ENCODE measurements around the gene VSTM2B. TPM values are rescaled to one million over a fixed set of nuclear protein-coding genes. Genes with fewer than 3 reads are reported as not detected.

Gene VSTM2B
- total RNA-seq, 1 donor from 2014 or later: 0.21 TPM

DNA sequence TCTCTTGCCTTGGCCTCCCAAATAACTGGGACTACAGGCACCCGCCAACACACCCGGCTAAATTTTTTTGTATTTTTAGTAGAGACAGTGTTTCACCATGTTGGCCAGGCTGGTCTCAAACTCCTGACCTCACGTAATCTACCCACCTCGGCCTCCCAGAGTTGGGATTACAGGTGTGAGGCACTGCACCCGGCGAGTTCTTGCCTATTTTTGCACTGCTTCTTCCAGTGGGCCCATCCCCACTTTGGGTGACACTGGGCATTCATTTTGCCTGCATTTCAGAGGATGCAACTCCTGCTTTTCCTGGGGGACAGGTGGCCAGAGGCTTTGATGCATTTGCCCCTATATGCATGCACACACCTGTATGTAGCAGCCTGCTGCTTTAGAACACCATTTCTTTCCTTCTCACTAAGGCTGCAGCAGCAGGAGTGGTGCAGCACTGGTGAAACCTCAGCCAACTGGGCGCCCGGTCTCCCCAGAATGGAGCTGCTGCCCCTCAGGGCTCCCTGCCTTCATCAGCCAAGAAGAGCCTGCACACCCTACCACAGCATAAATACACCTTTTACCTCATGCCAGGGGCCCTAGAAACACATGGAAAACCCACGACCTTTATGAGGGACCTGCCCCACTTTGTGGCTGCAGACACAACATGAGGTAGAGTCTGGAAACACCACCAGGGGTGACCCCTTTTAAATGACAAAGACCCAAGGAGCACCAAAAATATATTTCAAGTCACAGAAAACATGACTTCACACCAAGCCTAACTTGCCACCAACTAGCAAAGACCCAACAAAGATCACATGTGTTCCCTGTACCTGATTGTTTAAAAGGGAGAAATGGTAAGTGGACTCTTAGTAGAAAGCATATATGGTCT, 43.5 kb downstream of the VSTM2B start:
- Mint-ChIP-seq H3K27ac (ENCODE audit: unreplicated experiment) (no peak overlapping the region), H3K9me3 (no peaks in the 10 kb centered on the region), H3K36me3 (ENCODE audit: low read depth) (no peaks in the 10 kb centered on the region), H3K27me3 (ENCODE audit: low read depth) (peaks cover 73% of the 10 kb centered on the region), H3K4me1 (no peaks in the 10 kb centered on the region), H3K4me3 (no peak overlapping the region)
- no peak for DNase-seq (ENCODE audit: low read depth, low spot score)
- TF ChIP-seq, protein P1, sequence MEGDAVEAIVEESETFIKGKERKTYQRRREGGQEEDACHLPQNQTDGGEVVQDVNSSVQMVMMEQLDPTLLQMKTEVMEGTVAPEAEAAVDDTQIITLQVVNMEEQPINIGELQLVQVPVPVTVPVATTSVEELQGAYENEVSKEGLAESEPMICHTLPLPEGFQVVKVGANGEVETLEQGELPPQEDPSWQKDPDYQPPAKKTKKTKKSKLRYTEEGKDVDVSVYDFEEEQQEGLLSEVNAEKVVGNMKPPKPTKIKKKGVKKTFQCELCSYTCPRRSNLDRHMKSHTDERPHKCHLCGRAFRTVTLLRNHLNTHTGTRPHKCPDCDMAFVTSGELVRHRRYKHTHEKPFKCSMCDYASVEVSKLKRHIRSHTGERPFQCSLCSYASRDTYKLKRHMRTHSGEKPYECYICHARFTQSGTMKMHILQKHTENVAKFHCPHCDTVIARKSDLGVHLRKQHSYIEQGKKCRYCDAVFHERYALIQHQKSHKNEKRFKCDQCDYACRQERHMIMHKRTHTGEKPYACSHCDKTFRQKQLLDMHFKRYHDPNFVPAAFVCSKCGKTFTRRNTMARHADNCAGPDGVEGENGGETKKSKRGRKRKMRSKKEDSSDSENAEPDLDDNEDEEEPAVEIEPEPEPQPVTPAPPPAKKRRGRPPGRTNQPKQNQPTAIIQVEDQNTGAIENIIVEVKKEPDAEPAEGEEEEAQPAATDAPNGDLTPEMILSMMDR (conservative IDR thresholded peaks at IDR 0.05): no peak

DNA sequence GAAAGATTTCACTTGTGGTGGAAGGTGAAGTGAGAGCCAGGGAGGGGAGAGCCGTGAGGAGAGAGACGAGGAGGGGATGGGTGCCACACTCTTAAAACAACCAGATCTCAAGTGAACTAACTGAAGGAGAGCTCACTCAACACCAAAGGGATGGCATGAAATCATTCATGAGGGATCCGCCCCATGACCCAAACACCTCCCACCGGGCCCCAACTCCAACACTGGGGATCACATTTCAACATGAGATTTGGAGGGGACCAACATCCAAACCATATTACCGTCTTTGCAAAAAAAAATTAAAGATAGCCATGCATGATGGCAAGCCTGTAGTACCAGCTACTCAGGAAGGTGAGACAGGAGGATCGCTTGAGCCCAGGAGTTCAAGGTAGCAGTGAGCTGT, 45.4 kb downstream of the VSTM2B start:
- Mint-ChIP-seq H3K27me3 (ENCODE audit: low read depth) (peaks cover 77% of the 10 kb centered on the region), H3K27ac (ENCODE audit: unreplicated experiment) (no peak overlapping the region), H3K9me3 (no peaks in the 10 kb centered on the region), H3K4me1 (no peaks in the 10 kb centered on the region), H3K4me3 (no peak overlapping the region), H3K36me3 (ENCODE audit: low read depth) (no peaks in the 10 kb centered on the region)
- TF ChIP-seq, protein P1 (conservative IDR thresholded peaks at IDR 0.05): no peak
- DNase-seq (ENCODE audit: low read depth, low spot score): no peak

DNA sequence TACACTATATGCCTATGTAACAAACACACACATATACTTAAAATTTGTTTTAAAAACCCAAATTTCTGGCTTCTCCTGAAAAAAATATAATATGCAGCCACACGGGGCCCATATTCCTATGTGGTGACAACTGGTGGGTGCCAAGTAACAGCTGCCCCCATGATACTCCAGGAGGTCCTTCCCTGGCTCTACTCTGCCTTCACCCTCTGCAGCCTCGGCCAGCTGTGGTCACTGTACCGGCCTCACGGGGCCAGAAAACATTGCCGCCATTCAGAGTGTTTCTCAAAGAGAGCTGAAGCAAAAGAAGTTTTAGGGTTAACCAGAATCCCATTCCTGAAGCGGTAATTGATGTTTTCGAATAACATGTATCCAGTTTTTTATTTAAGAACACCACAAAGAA, 47.7 kb downstream of the VSTM2B start:
- TF ChIP-seq, protein P1 (conservative IDR thresholded peaks at IDR 0.05): no peak
- DNase-seq (ENCODE audit: low read depth, low spot score): no peak
- H3K4me3 Mint-ChIP-seq: no peak overlapping the region
- peaks cover 92% of the 10 kb centered on the region for H3K27me3 Mint-ChIP-seq (ENCODE audit: low read depth)
- no peak overlapping the region for H3K27ac Mint-ChIP-seq (ENCODE audit: unreplicated experiment)
- no peaks in the 10 kb centered on the region for H3K36me3 Mint-ChIP-seq (ENCODE audit: low read depth)
- no peaks in the 10 kb centered on the region for H3K4me1 Mint-ChIP-seq
- H3K9me3 Mint-ChIP-seq: no peaks in the 10 kb centered on the region

DNA sequence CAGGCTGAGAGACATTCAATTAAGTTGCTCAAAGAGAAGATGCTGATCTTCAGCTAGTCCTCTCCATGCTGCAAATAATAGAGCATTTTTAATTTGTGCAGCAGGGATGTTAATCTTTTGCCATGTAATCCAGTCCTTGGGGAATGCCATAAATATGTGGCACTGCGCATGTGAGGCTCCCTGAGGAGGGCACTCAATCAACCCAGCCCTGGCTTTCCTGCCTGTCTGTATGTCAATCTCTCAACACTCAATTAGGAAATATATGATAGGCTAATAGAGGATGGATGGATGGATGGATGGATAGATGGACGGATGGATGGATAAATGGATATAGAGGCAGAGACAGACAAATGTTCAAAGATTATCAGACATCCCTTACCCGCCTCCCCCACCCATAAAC, 48.7 kb downstream of the VSTM2B start:
- Mint-ChIP-seq H3K27ac (ENCODE audit: unreplicated experiment) (no peak overlapping the region), H3K27me3 (ENCODE audit: low read depth) (peaks cover 96% of the 10 kb centered on the region), H3K36me3 (ENCODE audit: low read depth) (no peaks in the 10 kb centered on the region), H3K4me1 (no peaks in the 10 kb centered on the region), H3K4me3 (no peak overlapping the region), H3K9me3 (no peaks in the 10 kb centered on the region)
- DNase-seq (ENCODE audit: low read depth, low spot score): no peak
- TF ChIP-seq, protein P1 (conservative IDR thresholded peaks at IDR 0.05): no peak

DNA sequence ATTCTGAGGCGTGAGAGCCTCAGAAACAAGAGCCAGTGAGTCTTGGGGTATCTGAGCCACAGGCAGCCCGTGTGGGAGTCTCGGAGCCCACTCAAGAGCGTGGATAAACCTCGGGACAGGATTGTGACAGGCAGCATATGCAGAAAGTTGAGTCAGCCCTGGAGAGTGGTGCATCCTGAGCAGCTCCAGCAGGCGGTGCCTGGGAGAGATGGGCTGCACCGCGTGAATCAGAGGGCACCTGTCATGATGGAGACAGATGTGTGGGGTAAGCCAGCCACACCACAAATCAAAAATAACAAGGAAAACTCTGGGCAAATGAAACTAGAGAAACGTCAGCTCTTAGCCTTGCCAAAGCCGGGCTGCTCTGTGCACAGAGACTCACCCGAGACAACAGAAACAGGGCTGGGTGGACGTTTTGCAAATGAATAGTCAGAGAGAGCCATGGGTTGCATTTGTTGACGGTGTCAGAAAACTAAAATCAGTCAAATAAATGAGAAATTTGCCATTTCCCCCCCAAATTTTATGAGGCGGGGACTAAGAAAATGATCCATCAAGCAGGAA, 50.3 kb downstream of the VSTM2B start:
- Mint-ChIP-seq H3K4me1 (no peaks in the 10 kb centered on the region), H3K9me3 (no peaks in the 10 kb centered on the region), H3K4me3 (no peak overlapping the region), H3K27ac (ENCODE audit: unreplicated experiment) (no peak overlapping the region), H3K27me3 (ENCODE audit: low read depth) (peaks cover 96% of the 10 kb centered on the region), H3K36me3 (ENCODE audit: low read depth) (no peaks in the 10 kb centered on the region)
- TF ChIP-seq, protein P1 (conservative IDR thresholded peaks at IDR 0.05): no peak
- no peak for DNase-seq (ENCODE audit: low read depth, low spot score)
